GM19043 (cell line): Measurements from ENCODE around the gene AVP.

Experiments
- ATAC-seq: cut with Tn5 transposase; IDR thresholded peaks from one replicate; pipeline ENCODE4 v1.9.1; 2021; ENCODE audit warnings: low read depth; ENCODE audit not compliant: unreplicated experiment

Gene AVP

GRCh38 chr20:3111507-3111906 is 27.0 kb upstream of the AVP start:
- no peak for ATAC-seq

GRCh38 chr20:3109350-3110302 is 25.1 kb upstream of the AVP start:
- ATAC-seq = no peak

- no peak for ATAC-seq
These were observed 23.0 kb upstream of the AVP start for GRCh38 chr20:3107464-3108025.

- ATAC-seq = no peak
These were observed 22.3 kb upstream of the AVP start for GRCh38 chr20:3106658-3107463.

- no peak for ATAC-seq
These were observed 21.7 kb upstream of the AVP start for GRCh38 chr20:3106185-3106584.

- ATAC-seq = no peak
These were observed 21.0 kb upstream of the AVP start for GRCh38 chr20:3105256-3106137.

- no peak for ATAC-seq
These were observed 19.0 kb upstream of the AVP start for GRCh38 chr20:3103369-3104032.

- no peak for ATAC-seq
These were observed 18.2 kb upstream of the AVP start for GRCh38 chr20:3102575-3103368.

GRCh38 chr20:3101737-3102574 is 17.4 kb upstream of the AVP start:
- ATAC-seq = no peak

GRCh38 chr20:3101251-3101650 is 16.7 kb upstream of the AVP start:
- ATAC-seq = no peak

GRCh38 chr20:3100480-3100879 is 16.0 kb upstream of the AVP start:
- ATAC-seq = no peak

GRCh38 chr20:3094848-3095629 is 10.5 kb upstream of the AVP start:
- ATAC-seq = no peak

- ATAC-seq = no peak
These were observed 9.4 kb upstream of the AVP start for GRCh38 chr20:3093861-3094361.

- ATAC-seq = no peak
These were observed 8.3 kb upstream of the AVP start for GRCh38 chr20:3092611-3093379.

- no peak for ATAC-seq
These were observed 6.0 kb upstream of the AVP start for GRCh38 chr20:3090565-3090964.

GRCh38 chr20:3088031-3088430 is 3.5 kb upstream of the AVP start:
- ATAC-seq = no peak
